ENCODE measurements around the gene ZNF536. TPM values are rescaled to one million over a fixed set of nuclear protein-coding genes. Genes with fewer than 3 reads are reported as not detected.

The ZNF536 gene
- total RNA-seq, 1 experiment from 2014 or later = not detected

GRCh38 chr19:30338041-30338456, 34.1 kb upstream of the ZNF536 start:
- no peaks in the 10 kb centered on the region for H3K4me1 ChIP-seq (ENCODE audit: insufficient read depth, low read length)
- no peak overlapping the region for H2BK120ac ChIP-seq (ENCODE audit: low read depth, low read length, poor library complexity, severe bottlenecking)
- H3K23ac ChIP-seq (ENCODE audit: insufficient read length, low read depth, low read length) = no peak overlapping the region
- no peaks in the 10 kb centered on the region for H3K27me3 ChIP-seq (ENCODE audit: insufficient read depth, low read length)
- H3K4me2 ChIP-seq (ENCODE audit: insufficient read depth, insufficient read length, low read length) = no peak overlapping the region
- H3K23me2 ChIP-seq (ENCODE audit: insufficient read length, low read depth, low read length, poor library complexity, severe bottlenecking) = no peaks in the 10 kb centered on the region
- no peaks in the 10 kb centered on the region for H3K36me3 Mint-ChIP-seq (ENCODE audit: insufficient read depth in 1 of 3, low read depth in 3 of 3)
- no peak overlapping the region for H2AFZ ChIP-seq (ENCODE audit: low read length)
- no peak overlapping the region for H3K27ac Mint-ChIP-seq
- no peaks in the 10 kb centered on the region for H3K79me1 ChIP-seq (ENCODE audit: insufficient read depth, low read depth, low read length, poor library complexity, severe bottlenecking)
- DNase-seq = no peak
- H4K91ac ChIP-seq (ENCODE audit: insufficient read length, low read depth, low read length) = no peak overlapping the region
- H3K9ac ChIP-seq (ENCODE audit: extremely low read depth, insufficient read length, low read length) = no peak overlapping the region
- no peak overlapping the region for H4K8ac ChIP-seq (replicated peaks; ENCODE audit: insufficient read length, low read depth, low read length)
- H3K4me1 Mint-ChIP-seq = no peaks in the 10 kb centered on the region
- no peaks in the 10 kb centered on the region for H3K79me2 ChIP-seq (ENCODE audit: insufficient read depth, low read length)
- no peaks in the 10 kb centered on the region for H3K9me3 ChIP-seq (ENCODE audit: control insufficient read depth, low read depth, low read length)
- H3K56ac ChIP-seq (ENCODE audit: insufficient read length, low read depth, low read length) = no peak overlapping the region
- H2AK5ac ChIP-seq (ENCODE audit: insufficient read length, low read length) = no peak overlapping the region
- no peaks in the 10 kb centered on the region for H3K9me3 Mint-ChIP-seq
- no peak overlapping the region for H3K14ac ChIP-seq (ENCODE audit: insufficient read depth, low read length)
- no peak overlapping the region for H2BK20ac ChIP-seq (ENCODE audit: low read depth, low read length, poor library complexity, severe bottlenecking)
- H3K4me3 Mint-ChIP-seq = no peak overlapping the region
- H3K18ac ChIP-seq (ENCODE audit: insufficient read length, low read depth, low read length) = no peak overlapping the region
- no peak overlapping the region for H3T11ph ChIP-seq (ENCODE audit: low read length)
- peaks cover 4% of the 10 kb centered on the region; the same call in 1 of the 2 replicates for H3K27me3 Mint-ChIP-seq (ENCODE audit: low read depth)
- H4K5ac ChIP-seq (ENCODE audit: insufficient read length, low read depth, low read length) = no peak overlapping the region
- no peak overlapping the region for H3K27ac ChIP-seq (ENCODE audit: insufficient read length, low read depth, low read length)
- H3K4ac ChIP-seq (ENCODE audit: low read depth, low read length) = no peak overlapping the region
- WGBS (ENCODE audit: extremely low coverage, insufficient read length, low lambda C conversion rate) = 100% methylated on average over 2 of the region's 3 CpGs
- no peak for TF ChIP-seq CTCF (conservative IDR thresholded peaks at IDR 0.05)
- no peak overlapping the region for H2BK15ac ChIP-seq (ENCODE audit: low read depth, low read length)
- no peak overlapping the region for H2BK12ac ChIP-seq (ENCODE audit: insufficient read length, low read depth, low read length)
- no peak overlapping the region for H2BK5ac ChIP-seq (ENCODE audit: insufficient read length, low read length)
- no peaks in the 10 kb centered on the region for H4K20me1 ChIP-seq (ENCODE audit: control insufficient read depth, insufficient read depth, insufficient read length)

Measured in H9 (cell line).